ENCODE measurements around the gene AJUBA. TPM values are rescaled to one million over a fixed set of nuclear protein-coding genes. Genes with fewer than 3 reads are reported as not detected.

AJUBA gene
- total and polyA plus RNA-seq, 10 donors: 0.63 to 11.0 (median 2.7) TPM

- Histone ChIP-seq H3K27me3 (replicated peaks in 1 of 7) (peaks cover 0 to 35% (median 23%) of the 10 kb centered on the region in 7 donors), H3K4me3 (peak overlapping the region; percentile 62 to 92 (median 72)), H3K4me1 (peaks cover 13 to 76% (median 43%) of the 10 kb centered on the region in 6 donors), H3K27ac (peak overlapping the region; percentile 14 to 82 (median 70)), H3K9me3 (no peaks in the 10 kb centered on the region), H3K36me3 (peaks cover 0 to 2% (median under 1%) of the 10 kb centered on the region in 6 donors)
- intact Hi-C loops (cut with DNase I; ENCODE audit: low total_unique reads): no loop called here
- DNase-seq: no peak
- WGBS, 5 donors: 1 to 3% (median 2%) methylated on average over 44 to 51 of the region's 51 CpGs
- no peak for TF ChIP-seq POLR2A (IDR thresholded peaks at IDR 0.05)
- no peak for TF ChIP-seq POLR2AphosphoS5 (IDR thresholded peaks at IDR 0.05)
- TF ChIP-seq CTCF (IDR thresholded peaks at IDR 0.05 in 8 of 11, conservative IDR thresholded peaks at IDR 0.05 in 3 of 11): no peak
These were observed 375 bp downstream of the AJUBA start for GRCh38 chr14:22981876-22982476.

GRCh38 chr14:22981090-22981875 is 1.1 kb downstream of the AJUBA start:
- no peak for TF ChIP-seq CTCF (IDR thresholded peaks at IDR 0.05 in 8 of 11, conservative IDR thresholded peaks at IDR 0.05 in 3 of 11)
- TF ChIP-seq POLR2AphosphoS5 (IDR thresholded peaks at IDR 0.05): peak in 1 of 3 donors; percentile 8
- no peak for TF ChIP-seq POLR2A (IDR thresholded peaks at IDR 0.05)
- H3K4me3 ChIP-seq: peak overlapping the region; percentile 62 to 92 (median 72)
- H3K4me1 ChIP-seq: peaks cover 13 to 78% (median 47%) of the 10 kb centered on the region in 6 donors
- DNase-seq: peak; percentile 80
- peaks cover 0 to 35% (median 23%) of the 10 kb centered on the region in 7 donors for H3K27me3 ChIP-seq (replicated peaks in 1 of 7)
- H3K36me3 ChIP-seq: no peaks in the 10 kb centered on the region
- peak overlapping the region in 6 of 8 donors; percentile 52 to 82 (median 76) for H3K27ac ChIP-seq
- H3K9me3 ChIP-seq: no peaks in the 10 kb centered on the region
- intact Hi-C loops (cut with DNase I; ENCODE audit: low total_unique reads): no loop called here
- WGBS, 5 donors: 3 to 10% (median 8%) methylated on average over 49 to 76 of the region's 76 CpGs

DNA sequence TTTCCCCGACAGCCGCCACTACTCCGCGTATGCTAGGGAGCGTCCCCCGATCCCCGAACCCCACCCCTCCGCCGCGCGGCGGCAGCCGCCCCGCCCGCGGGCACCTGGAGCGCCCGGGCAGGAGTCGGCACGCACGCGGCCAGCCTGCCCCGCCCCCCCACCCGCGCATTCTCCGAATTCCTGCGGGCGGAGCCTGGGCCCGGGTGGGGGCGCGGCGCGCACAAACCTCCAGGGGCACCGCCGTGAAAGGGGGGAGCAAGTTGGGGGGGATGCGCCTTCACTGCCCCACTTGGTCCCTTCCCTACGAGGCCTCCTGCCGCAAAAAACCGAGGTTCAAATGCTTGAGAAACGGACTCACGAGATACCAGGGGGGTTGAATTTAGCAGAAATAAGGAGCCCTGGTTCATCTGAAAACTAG is 1.7 kb downstream of the AJUBA start:
- no peak for DNase-seq
- peaks cover 13 to 82% (median 47%) of the 10 kb centered on the region in 6 donors for H3K4me1 ChIP-seq
- H3K4me3 ChIP-seq: peak overlapping the region; percentile 62 to 92 (median 72)
- H3K36me3 ChIP-seq: no peaks in the 10 kb centered on the region
- peak overlapping the region in 6 of 8 donors; percentile 52 to 82 (median 76) for H3K27ac ChIP-seq
- intact Hi-C loops (cut with DNase I; ENCODE audit: low total_unique reads): no loop called here
- no peak for TF ChIP-seq POLR2A (IDR thresholded peaks at IDR 0.05)
- no peak for TF ChIP-seq POLR2AphosphoS5 (IDR thresholded peaks at IDR 0.05)
- no peak for TF ChIP-seq CTCF (IDR thresholded peaks at IDR 0.05 in 8 of 11, conservative IDR thresholded peaks at IDR 0.05 in 3 of 11)
- H3K9me3 ChIP-seq: no peaks in the 10 kb centered on the region
- WGBS, 5 donors: 0 to 4% (median 2%) methylated on average over 2 to 41 of the region's 41 CpGs
- peaks cover 0 to 35% (median 23%) of the 10 kb centered on the region in 7 donors for H3K27me3 ChIP-seq (replicated peaks in 1 of 7)

Measured in spleen (tissue), 11 donors.